Stomach (tissue), 9 donors: ENCODE results near the gene ACKR3. TPM values are rescaled to one million over a fixed set of nuclear protein-coding genes. Genes with fewer than 3 reads are reported as not detected.

Experiments used
- DNase-seq, 2 donors: peaks; one replicate each; pipeline versions ENCODE4 v3.0.0 to v3.0.0-alpha.2; 2013 to 2019
- H3K27ac ChIP-seq, 5 donors: fragments of 200-600 bp in 4 of 5; sonication (generic) in 4 of 5; one replicate each; pipeline ENCODE4 v1.5.1; 2013 to 2019; ENCODE audit warnings: mild to moderate bottlenecking in 1 of 5, moderate library complexity in 1 of 5
- H3K27me3 ChIP-seq, 3 donors: fragments of 200-600 bp; sonication (generic); one replicate each; pipeline ENCODE4 v1.5.1; 2017 to 2019; ENCODE audit warnings: mixed run types in 1 of 3
- H3K36me3 ChIP-seq, 4 donors: fragments of 200-600 bp; sonication (generic); 1 replicate in 3 of 4; 2 replicates in 1 of 4; pipeline ENCODE4 v1.5.1; 2016 to 2019
- H3K4me1 ChIP-seq, 4 donors: fragments of 200-600 bp; sonication (generic); one replicate each; pipeline ENCODE4 v1.5.1; 2016 to 2019
- H3K4me3 ChIP-seq, 4 donors: fragments of 200-600 bp; sonication (generic) in 3 of 4; one replicate each; pipeline ENCODE4 v1.5.1; 2016 to 2019; ENCODE audit warnings: mild to moderate bottlenecking in 1 of 4
- H3K9me3 ChIP-seq, 4 donors: fragments of 200-600 bp; sonication (generic); one replicate each; pipeline ENCODE4 v1.5.1; 2016 to 2019
- EP300 ChIP-seq: sonication (generic); formaldehyde crosslinking; IDR thresholded peaks from one replicate; pipeline ENCODE4 v1.6.1; 2017; ENCODE audit warnings: antibody characterized with exemption
- POLR2A ChIP-seq, 4 donors: fragments of 450-650 bp; IDR thresholded peaks; one replicate each; pipeline ENCODE4 v1.6.1; 2016; ENCODE audit warnings: antibody characterized with exemption in 4 of 4, control low read depth in 2 of 4, mild to moderate bottlenecking in 1 of 4, moderate library complexity in 1 of 4
- POLR2AphosphoS5 ChIP-seq, 3 donors: sonication (generic); formaldehyde crosslinking; IDR thresholded peaks; one replicate each; pipeline ENCODE4 v1.6.1; 2016; ENCODE audit warnings: antibody characterized with exemption in 3 of 3
- WGBS, 5 donors: extraction: QIAGEN DNeasy Blood & Tissue Kit in 3 of 5; methylation state at CpG; one replicate each; pipeline versions ENCODE4 v1.1.5 to v1.1.7; 2013 to 2018; 5-methylcytosine and 5-hydroxymethylcytosine counted together
- intact Hi-C: fragments of 100-400 bp; cut with DNase I; formaldehyde crosslinking; loops from one replicate; pipeline ENCODE4 v1.15.1; 2023; ENCODE audit warnings: low total_unique reads
- polyA plus RNA-seq, 3 donors: library from polyadenylated mRNA; stranded (reverse); fragments of 200-250 nt; gene quantifications; one replicate each; pipeline ENCODE4 v1.2.3, GENCODE V29; 2013
- total RNA-seq, 5 donors: library from RNA; depleted of rRNA; stranded (reverse); fragments of >200 nt; gene quantifications; one replicate each; pipeline versions ENCODE4 v1.1.0 to v1.2.3, GENCODE V29; 2014 to 2016
- TF ChIP-seq, protein P1 (sequence below), 7 experiments: fragments of 450-650 bp in 4 of 7; fragments of 200-600 bp in 3 of 7; sonication (generic) in 3 of 7; IDR thresholded peaks; one replicate each; pipeline ENCODE4 v1.5.1; 2016 to 2019; ENCODE audit warnings: antibody characterized with exemption in 7 of 7, control low read depth in 2 of 7, mild to moderate bottlenecking in 1 of 7
- donor health status: healthy with polysubstance abuse.
- donor health status: Bipolar disorder and iron deficiency.
- donor health status: healthy.

ACKR3 gene
- total and polyA plus RNA-seq, 8 donors = 5.0 to 35.0 (median 10.4) TPM

DNA sequence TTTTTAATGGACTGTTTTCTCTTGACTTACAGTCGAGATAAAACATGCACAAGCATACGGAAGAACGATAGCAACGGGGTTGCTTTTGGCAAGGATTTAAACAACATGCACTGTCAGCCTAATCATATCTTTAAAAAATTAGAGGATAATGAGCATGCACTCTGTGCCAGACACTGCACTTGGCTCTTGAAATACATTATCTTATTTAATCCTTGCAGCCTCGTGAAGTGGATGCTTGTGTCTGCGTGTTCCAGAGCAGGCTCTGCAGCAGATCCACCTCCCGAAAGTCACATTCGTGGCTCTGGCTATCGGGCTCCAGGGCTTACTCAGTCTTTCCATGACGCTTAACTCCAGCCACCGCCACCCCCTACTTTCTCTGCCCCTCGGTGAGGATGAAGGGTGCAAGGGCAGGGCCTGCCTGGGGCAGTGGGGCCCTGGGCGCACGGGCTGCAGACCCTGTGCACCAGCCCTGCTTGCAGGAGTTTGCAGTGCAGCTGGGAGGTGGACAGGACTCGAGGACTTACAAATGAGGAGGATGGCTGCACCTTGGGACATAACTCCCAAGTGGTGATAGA is 61.7 kb downstream of the ACKR3 start:
- peak; percentile 25 to 73 for DNase-seq
- Histone ChIP-seq H3K27me3 (no peaks in the 10 kb centered on the region), H3K36me3 (no peaks in the 10 kb centered on the region), H3K27ac (peak overlapping the region in 1 of 5 donors; percentile 47), H3K4me1 (peaks cover 4 to 28% (median 13%) of the 10 kb centered on the region in 4 donors), H3K4me3 (no peak overlapping the region), H3K9me3 (no peaks in the 10 kb centered on the region)
- no peak for TF ChIP-seq EP300
- no peak for TF ChIP-seq POLR2A (IDR thresholded peaks at IDR 0.05)
- TF ChIP-seq, protein P1, sequence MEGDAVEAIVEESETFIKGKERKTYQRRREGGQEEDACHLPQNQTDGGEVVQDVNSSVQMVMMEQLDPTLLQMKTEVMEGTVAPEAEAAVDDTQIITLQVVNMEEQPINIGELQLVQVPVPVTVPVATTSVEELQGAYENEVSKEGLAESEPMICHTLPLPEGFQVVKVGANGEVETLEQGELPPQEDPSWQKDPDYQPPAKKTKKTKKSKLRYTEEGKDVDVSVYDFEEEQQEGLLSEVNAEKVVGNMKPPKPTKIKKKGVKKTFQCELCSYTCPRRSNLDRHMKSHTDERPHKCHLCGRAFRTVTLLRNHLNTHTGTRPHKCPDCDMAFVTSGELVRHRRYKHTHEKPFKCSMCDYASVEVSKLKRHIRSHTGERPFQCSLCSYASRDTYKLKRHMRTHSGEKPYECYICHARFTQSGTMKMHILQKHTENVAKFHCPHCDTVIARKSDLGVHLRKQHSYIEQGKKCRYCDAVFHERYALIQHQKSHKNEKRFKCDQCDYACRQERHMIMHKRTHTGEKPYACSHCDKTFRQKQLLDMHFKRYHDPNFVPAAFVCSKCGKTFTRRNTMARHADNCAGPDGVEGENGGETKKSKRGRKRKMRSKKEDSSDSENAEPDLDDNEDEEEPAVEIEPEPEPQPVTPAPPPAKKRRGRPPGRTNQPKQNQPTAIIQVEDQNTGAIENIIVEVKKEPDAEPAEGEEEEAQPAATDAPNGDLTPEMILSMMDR (IDR thresholded peaks at IDR 0.05) = no peak
- no peak for TF ChIP-seq POLR2AphosphoS5 (IDR thresholded peaks at IDR 0.05)
- intact Hi-C loops = no loop called here
- 25 to 51% (median 34%) methylated on average over 13 to 15 of the region's 15 CpGs for WGBS, 5 donors

DNA sequence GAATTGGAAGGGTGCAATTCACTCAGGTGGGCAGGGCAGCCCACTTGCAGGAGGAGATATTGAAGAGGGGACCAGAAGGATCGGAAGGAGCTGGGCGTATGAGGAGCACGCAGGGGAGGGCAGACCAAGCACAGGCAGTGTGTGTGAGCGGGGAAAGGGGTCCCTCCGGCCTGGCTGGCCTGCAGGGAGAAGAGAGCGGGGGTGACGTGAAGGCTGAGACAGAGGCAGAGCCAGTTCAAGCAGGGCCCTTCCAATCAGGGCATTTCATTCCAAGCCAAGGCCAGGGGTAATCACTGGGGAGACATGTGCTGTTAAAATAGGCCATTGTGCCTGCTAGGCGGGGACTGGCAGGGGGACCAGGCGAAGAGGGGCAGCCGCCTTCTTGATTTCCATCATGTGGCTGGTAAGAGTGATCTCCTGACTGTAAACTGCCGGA is 62.2 kb downstream of the ACKR3 start:
- Histone ChIP-seq H3K27me3 (no peaks in the 10 kb centered on the region), H3K9me3 (no peaks in the 10 kb centered on the region), H3K4me3 (no peak overlapping the region), H3K36me3 (no peaks in the 10 kb centered on the region), H3K27ac (peak overlapping the region in 1 of 5 donors; percentile 47), H3K4me1 (peaks cover 4 to 28% (median 13%) of the 10 kb centered on the region in 4 donors)
- intact Hi-C loops = no loop called here
- WGBS, 5 donors = 89 to 93% (median 91%) methylated on average over 11 of the region's 11 CpGs
- TF ChIP-seq POLR2A (IDR thresholded peaks at IDR 0.05) = no peak
- TF ChIP-seq POLR2AphosphoS5 (IDR thresholded peaks at IDR 0.05) = no peak
- no peak for TF ChIP-seq EP300
- TF ChIP-seq, protein P1 (IDR thresholded peaks at IDR 0.05) = no peak
- no peak for DNase-seq
